Epithelial cell of prostate (primary cell): ENCODE results near the gene MAPK14.
A peak's percentile ranks its signal among the peaks of the same experiment; 100 is the strongest.

Experiments used
- DNase-seq: peaks from one replicate; pipeline ENCODE4 v3.0.0-alpha.2; 2011; ENCODE audit warnings: low read depth, low spot score
- H3K27ac ChIP-seq: fragments of 450-650 bp; 2 replicates; pipeline ENCODE4 v1.5.1; 2017; ENCODE audit warnings: mild to moderate bottlenecking

MAPK14 gene

DNA sequence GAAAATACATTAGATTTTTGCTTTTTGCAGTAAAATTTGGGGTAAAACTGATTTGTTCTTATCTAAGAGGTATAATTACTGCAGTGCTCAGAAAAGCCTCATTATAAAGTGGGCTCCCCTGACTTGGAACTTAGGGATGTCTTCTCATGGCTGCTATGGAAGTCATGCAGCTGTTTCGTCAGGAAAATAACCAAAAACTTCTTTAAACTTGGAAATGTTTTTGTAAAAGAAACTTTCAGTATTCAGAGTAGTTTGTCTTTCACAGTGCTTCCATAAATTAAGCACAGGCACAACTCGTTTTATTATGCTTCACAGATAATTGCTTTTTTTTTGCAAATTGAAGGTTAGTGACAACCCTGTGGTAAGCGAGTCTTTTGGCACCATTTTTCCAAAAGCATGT lies 6.8 kb downstream of the MAPK14 start:
- H3K27ac ChIP-seq, result no peak overlapping the region
- no peak for DNase-seq

DNA sequence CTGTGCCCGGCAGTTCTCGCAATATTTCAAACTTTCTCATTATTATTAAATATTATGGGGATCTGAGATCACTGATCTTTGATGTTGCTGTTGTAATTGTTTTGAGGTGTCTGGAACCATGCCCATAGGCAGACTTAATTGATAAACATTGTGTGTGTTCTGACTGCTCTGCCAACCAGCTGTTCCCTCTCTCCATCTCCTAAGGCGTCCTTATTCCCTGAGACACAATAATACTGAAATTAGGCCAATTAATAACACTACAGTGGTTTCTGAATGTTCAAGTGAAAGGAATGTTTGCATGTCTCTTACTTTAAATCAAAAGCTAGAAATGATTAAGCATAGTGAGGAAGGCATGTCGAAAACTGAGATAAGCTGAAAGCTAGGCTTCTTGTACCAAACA lies 7.6 kb downstream of the MAPK14 start:
- no peak for DNase-seq
- H3K27ac ChIP-seq, result no peak overlapping the region

DNA sequence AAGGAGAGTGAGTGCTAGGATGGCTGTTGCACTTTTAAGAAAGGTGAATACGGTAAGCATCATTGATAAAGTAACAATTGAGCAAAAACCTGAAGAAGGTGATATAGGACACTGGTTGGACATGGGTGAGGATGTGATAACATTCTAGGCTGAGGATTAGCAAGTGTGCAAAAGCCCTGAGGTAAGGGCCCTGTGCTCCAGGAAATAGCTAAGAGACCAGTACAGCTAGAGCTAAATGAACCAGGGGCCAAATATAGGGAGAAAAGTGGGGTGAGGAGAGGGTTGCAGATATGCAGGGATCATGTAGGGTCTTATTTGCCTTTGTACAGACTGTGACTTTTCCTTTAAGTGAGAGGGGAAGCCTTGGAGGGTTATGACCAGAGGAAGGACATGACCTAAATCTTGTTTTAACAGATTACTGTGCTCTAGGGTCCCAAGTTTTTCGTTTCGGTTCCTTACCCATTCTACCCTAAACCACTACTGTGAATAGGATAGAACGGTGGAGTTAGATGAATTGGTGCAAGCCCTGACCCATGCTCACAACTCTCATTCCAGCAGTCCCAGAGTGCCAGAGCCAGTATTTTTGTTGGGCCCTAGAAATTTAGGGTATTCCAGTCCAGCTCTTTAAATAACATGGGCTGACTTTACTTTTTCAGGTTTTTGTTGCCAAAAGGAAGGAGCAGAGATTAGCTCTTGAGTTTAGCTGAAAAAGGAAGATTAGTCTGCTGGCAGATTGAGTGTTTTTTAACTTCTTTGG lies 10.7 kb downstream of the MAPK14 start:
- no peak overlapping the region for H3K27ac ChIP-seq
- no peak for DNase-seq

GRCh38 chr6:36039112-36039511 lies 11.5 kb downstream of the MAPK14 start:
- no peak for DNase-seq
- no peak overlapping the region for H3K27ac ChIP-seq

DNA sequence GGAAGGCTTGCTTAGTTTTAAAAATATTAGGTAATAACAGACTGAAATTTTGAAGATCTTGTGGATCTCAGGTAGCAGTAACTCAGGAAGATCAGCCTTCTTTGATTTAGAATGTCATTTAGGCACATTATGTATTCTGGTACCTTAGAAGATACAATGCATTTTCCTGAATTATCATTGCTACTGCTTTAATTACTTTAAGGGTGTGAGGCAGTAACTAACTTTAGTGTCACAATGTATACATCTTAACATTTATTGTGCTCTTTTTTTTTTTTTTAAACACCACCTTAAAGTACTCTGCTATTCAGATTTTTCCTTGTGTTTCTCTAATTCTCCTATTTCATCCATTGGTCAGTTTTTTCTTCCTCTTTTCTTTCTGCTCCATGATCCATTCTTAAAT lies 13.3 kb downstream of the MAPK14 start:
- no peak overlapping the region for H3K27ac ChIP-seq
- no peak for DNase-seq

DNA sequence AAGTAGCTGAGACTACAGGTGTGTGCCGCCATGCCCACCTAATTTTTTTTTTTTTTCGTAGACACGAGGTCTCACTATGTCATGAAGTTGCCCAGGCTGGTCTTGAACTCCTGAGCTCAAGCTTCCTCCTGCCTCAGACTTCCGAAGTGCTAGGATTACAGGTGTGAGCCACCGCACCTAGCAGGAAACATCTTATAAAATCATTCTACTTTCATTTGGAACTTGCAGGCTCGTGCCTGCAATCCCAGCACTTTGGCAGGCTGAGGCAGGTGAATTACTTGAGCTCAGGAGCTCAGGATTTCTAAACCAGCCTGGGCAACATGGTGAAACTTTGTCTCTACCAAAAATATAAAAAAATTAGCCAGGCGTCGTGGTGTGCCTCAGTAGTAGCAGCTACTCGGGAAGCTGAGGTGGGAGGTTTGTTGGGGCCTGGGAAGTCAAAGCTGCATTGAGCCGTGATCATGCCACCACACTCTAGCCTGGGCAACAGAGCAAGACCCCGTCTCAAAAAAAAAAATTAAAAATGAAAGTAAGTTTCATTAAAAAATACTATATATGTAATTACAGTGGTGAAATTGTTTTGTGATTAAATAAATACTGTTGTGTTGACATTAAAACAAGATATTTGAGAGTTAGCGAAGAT lies 15.1 kb downstream of the MAPK14 start:
- no peak overlapping the region for H3K27ac ChIP-seq
- DNase-seq, result no peak

GRCh38 chr6:36049582-36049981 lies 22.0 kb downstream of the MAPK14 start:
- DNase-seq, result no peak
- H3K27ac ChIP-seq, result peak overlapping the region; percentile 22

GRCh38 chr6:36050305-36050704 lies 22.7 kb downstream of the MAPK14 start:
- no peak for DNase-seq
- H3K27ac ChIP-seq, result peak overlapping the region; percentile 22

GRCh38 chr6:36050947-36051710 lies 23.5 kb downstream of the MAPK14 start:
- no peak for DNase-seq
- H3K27ac ChIP-seq, result peak overlapping the region; percentile 6

GRCh38 chr6:36052097-36052496 lies 24.5 kb downstream of the MAPK14 start:
- no peak overlapping the region for H3K27ac ChIP-seq
- DNase-seq, result no peak

GRCh38 chr6:36053878-36054277 lies 26.3 kb downstream of the MAPK14 start:
- no peak overlapping the region for H3K27ac ChIP-seq
- no peak for DNase-seq

- no peak for DNase-seq
- H3K27ac ChIP-seq, result no peak overlapping the region
These were observed 26.8 kb downstream of the MAPK14 start for GRCh38 chr6:36054415-36054814.

GRCh38 chr6:36054956-36055355 lies 27.3 kb downstream of the MAPK14 start:
- DNase-seq, result no peak
- H3K27ac ChIP-seq, result no peak overlapping the region

DNA sequence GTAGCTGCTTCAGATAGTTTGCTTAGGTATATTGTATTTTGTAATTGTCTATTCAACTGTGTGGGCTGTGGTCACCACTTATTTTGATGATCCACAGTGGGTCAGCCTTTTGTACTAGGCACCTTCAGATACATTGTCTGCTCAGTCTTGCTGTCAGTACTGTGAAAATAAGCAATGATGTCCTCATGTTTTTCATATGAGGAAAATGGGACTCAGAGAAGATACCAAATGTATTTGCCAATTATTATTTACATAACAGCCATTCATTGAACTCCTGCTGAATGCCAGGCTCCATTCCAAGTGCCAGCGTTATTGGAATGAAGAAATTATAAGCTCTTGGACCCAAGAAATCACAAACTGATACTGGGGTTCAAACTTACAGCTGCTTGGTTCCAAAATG lies 28.6 kb downstream of the MAPK14 start:
- no peak for DNase-seq
- no peak overlapping the region for H3K27ac ChIP-seq

DNA sequence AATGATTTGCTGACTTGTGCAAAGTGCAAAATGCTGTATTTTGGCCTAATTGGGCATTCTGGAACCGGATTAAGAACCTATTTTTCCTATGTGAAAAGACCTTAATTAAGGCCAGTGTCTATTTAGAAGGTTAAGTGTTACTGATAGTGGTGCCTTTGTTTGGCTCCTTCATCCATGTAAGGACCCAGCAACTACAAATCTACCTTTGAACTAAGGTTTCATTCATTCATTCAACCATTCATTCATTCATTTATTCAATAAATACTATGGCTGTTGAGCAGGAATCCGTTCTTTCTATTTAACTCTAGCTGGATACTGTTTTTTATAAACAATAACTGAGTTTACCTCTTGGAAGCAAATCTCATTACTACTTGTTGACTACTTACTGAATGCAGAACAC lies 33.6 kb downstream of the MAPK14 start:
- no peak overlapping the region for H3K27ac ChIP-seq
- DNase-seq, result no peak

GRCh38 chr6:36062247-36062646 lies 34.6 kb downstream of the MAPK14 start:
- no peak overlapping the region for H3K27ac ChIP-seq
- DNase-seq, result no peak

- no peak for DNase-seq
- no peak overlapping the region for H3K27ac ChIP-seq
These were observed 35.9 kb downstream of the MAPK14 start for GRCh38 chr6:36063318-36064060.

- DNase-seq, result no peak
- no peak overlapping the region for H3K27ac ChIP-seq
These were observed 37.3 kb downstream of the MAPK14 start for GRCh38 chr6:36064770-36065396.

GRCh38 chr6:36065916-36066315 lies 38.3 kb downstream of the MAPK14 start:
- DNase-seq, result no peak
- H3K27ac ChIP-seq, result no peak overlapping the region

GRCh38 chr6:36066817-36067216 lies 39.2 kb downstream of the MAPK14 start:
- no peak for DNase-seq
- H3K27ac ChIP-seq, result no peak overlapping the region
